NT2/D1 (cell line): ENCODE data around the gene RNF212.

ENCODE experiments used
- SUZ12 ChIP-seq: IDR thresholded peaks from 2 replicates; pipeline ENCODE4 v1.6.1; 2011; ENCODE audit not compliant: insufficient read length, insufficient read depth; ENCODE audit errors: extremely low read depth
- YY1 ChIP-seq: IDR thresholded peaks from 2 replicates; pipeline ENCODE4 v1.6.1; 2011; ENCODE audit not compliant: insufficient read length, insufficient read depth

DNA sequence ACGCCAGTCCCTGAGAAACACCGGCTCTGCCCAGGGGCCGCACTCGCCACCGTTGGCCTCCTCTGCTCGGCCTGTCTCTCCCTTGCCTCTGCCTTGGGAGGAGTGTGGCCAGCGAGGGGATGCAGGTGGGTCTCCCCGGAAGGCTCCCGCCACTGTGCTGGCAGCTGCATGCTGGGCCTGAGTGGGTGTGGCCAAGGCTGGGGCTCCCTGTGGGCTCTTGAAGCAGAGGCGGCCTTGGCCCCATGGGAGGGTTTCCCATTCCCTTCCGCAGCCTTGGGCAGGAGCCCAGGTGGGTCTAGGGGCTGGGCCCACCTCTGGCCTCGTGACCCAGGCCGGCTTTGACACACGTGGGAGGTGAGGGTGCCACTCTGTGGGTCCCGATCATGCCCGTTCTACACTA is 82.8 kb downstream of the RNF212 start:
- TF ChIP-seq YY1 (no peak), SUZ12 (no peak)
